Cortex of kidney (tissue), 1 donor: ENCODE results near the gene ZNF407.

Source experiments
- DNase-seq: peaks from one replicate; lab custom pipeline; 2025; lab: John Stamatoyannopoulos, UW

ZNF407 gene

GRCh38 chr18:75104483-75104882 lies 506.8 kb downstream of the ZNF407 start:
- no peak for DNase-seq

GRCh38 chr18:75105551-75106254 lies 508.0 kb downstream of the ZNF407 start:
- no peak for DNase-seq

GRCh38 chr18:75106746-75107145 lies 509.1 kb downstream of the ZNF407 start:
- no peak for DNase-seq

- DNase-seq = no peak
Measured at GRCh38 chr18:75107196-75107930, 509.7 kb downstream of the ZNF407 start.

GRCh38 chr18:75107931-75108276 lies 510.2 kb downstream of the ZNF407 start:
- DNase-seq = no peak

- no peak for DNase-seq
Measured at GRCh38 chr18:75108579-75109318, 511.1 kb downstream of the ZNF407 start.

- DNase-seq = no peak
Measured at GRCh38 chr18:75109319-75109691, 511.6 kb downstream of the ZNF407 start.

GRCh38 chr18:75109819-75110218 lies 512.1 kb downstream of the ZNF407 start:
- DNase-seq = no peak

GRCh38 chr18:75110311-75110710 lies 512.6 kb downstream of the ZNF407 start:
- DNase-seq = no peak

GRCh38 chr18:75110846-75111415 lies 513.3 kb downstream of the ZNF407 start:
- no peak for DNase-seq

GRCh38 chr18:75111760-75112159 lies 514.1 kb downstream of the ZNF407 start:
- no peak for DNase-seq

- DNase-seq = no peak
Measured at GRCh38 chr18:75112186-75113096, 514.8 kb downstream of the ZNF407 start.

GRCh38 chr18:75113455-75113854 lies 515.8 kb downstream of the ZNF407 start:
- no peak for DNase-seq

GRCh38 chr18:75114231-75114764 lies 516.6 kb downstream of the ZNF407 start:
- no peak for DNase-seq
